Lung (tissue), 12 donors: Measurements from ENCODE around the gene FOXI1. TPM values are rescaled to one million over a fixed set of nuclear protein-coding genes. Genes with fewer than 3 reads are reported as not detected.

Source experiments
- ATAC-seq: fragments of 200-7000 bp; cut with Tn5 transposase; one replicate; pipeline ENCODE4 v1.9.1; 2020; ENCODE audit warnings: moderate number of reproducible peaks; ENCODE audit not compliant: insufficient read depth, low FRiP score
- DNase-seq, 3 donors: peaks; one replicate each; pipeline ENCODE4 v3.0.0-alpha.2; 2013 to 2017
- H3K27ac ChIP-seq, 2 donors: one replicate each; pipeline ENCODE4 v1.5.1; 2013; ENCODE audit warnings: mild to moderate bottlenecking in 2 of 2, moderate library complexity in 2 of 2, control low read depth in 1 of 2, inconsistent platforms in 1 of 2, low read depth in 1 of 2, low read length in 1 of 2
- H3K27me3 ChIP-seq, 3 donors: one replicate each; pipeline ENCODE4 v1.5.1; 2013; ENCODE audit warnings: low read length in 2 of 3; ENCODE audit not compliant: control insufficient read depth in 3 of 3, insufficient read depth in 3 of 3
- H3K36me3 ChIP-seq, 4 donors: one replicate each; pipeline ENCODE4 v1.5.1; 2013; ENCODE audit warnings: low read length in 4 of 4, mild to moderate bottlenecking in 1 of 4, moderate library complexity in 1 of 4; ENCODE audit not compliant: control insufficient read depth in 4 of 4, insufficient read depth in 4 of 4
- H3K4me1 ChIP-seq, 5 donors: one replicate each; pipeline ENCODE4 v1.5.1; 2013; ENCODE audit warnings: low read length in 5 of 5, mild to moderate bottlenecking in 2 of 5, moderate library complexity in 1 of 5; ENCODE audit not compliant: control insufficient read depth in 5 of 5, insufficient read depth in 5 of 5
- H3K4me3 ChIP-seq: one replicate; pipeline ENCODE4 v1.5.1; 2013; ENCODE audit warnings: mild to moderate bottlenecking, control low read depth, moderate library complexity
- H3K9ac ChIP-seq, 2 donors: one replicate each; pipeline ENCODE4 v1.5.1; 2013; ENCODE audit warnings: low read length in 2 of 2, control low read depth in 1 of 2; ENCODE audit not compliant: insufficient read depth in 1 of 2
- H3K9me3 ChIP-seq, 4 donors: one replicate each; pipeline ENCODE4 v1.5.1; 2013; ENCODE audit warnings: low read length in 3 of 4, mild to moderate bottlenecking in 1 of 4, moderate library complexity in 1 of 4; ENCODE audit not compliant: control insufficient read depth in 4 of 4, insufficient read depth in 3 of 4
- WGBS, 2 donors: extraction: QIAGEN DNeasy Blood & Tissue Kit; methylation state at CpG; one replicate each; pipeline ENCODE4 v1.1.7; 2013; 5-methylcytosine and 5-hydroxymethylcytosine counted together
- polyA plus RNA-seq, 2 donors: library from polyadenylated mRNA; stranded (reverse); fragments of 200-250 nt; gene quantifications; one replicate each; pipeline ENCODE4 v1.2.1, GENCODE V29; 2013
- total RNA-seq, 2 donors: library from RNA; depleted of rRNA in 1 of 2; stranded (reverse); fragments of >200 nt in 1 of 2; gene quantifications; one replicate each; pipeline ENCODE4 v1.2.1, GENCODE V29; 2014 to 2021
- TF ChIP-seq, protein P1 (sequence below): IDR thresholded peaks from 2 replicates; pipeline ENCODE4 v1.5.1; 2012; ENCODE audit warnings: mild to moderate bottlenecking; ENCODE audit errors: control extremely low read depth, extremely low read depth
- donor health status: control.
- donor health status: control.
- donor health status: Bipolar disorder and iron deficiency.
- donor health status: healthy.
- donor health status: DM: yes; HTN: yes; CAD: no.

Gene FOXI1
- total and polyA plus RNA-seq, 4 donors, result 0.05 to 0.10 TPM; not detected in 2

DNA sequence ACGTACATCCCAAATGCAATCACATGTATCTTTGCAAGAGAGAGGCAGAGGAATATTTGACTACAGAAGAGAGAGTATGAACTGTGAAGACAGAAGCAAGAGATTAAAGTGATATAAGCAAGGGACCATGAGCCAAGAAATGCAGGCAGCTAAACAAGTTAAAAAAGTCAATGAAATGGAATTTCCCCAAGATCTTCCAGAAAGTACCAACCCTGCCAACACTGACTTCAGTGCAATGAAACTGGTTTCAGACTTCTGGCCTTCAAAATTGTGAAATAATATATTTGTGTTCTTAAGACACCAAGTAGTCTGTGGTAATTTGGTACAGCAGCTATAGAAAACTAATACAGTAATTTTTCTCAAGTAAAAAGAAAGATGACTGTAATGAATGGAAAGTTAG lies 20.9 kb downstream of the FOXI1 start:
- Histone ChIP-seq H3K9ac (no peak overlapping the region), H3K9me3 (peaks cover 0 to 5% (median 3%) of the 10 kb centered on the region in 4 donors), H3K4me3 (no peak overlapping the region), H3K27me3 (no peaks in the 10 kb centered on the region), H3K36me3 (no peaks in the 10 kb centered on the region), H3K27ac (no peak overlapping the region), H3K4me1 (no peaks in the 10 kb centered on the region)
- TF ChIP-seq, protein P1, sequence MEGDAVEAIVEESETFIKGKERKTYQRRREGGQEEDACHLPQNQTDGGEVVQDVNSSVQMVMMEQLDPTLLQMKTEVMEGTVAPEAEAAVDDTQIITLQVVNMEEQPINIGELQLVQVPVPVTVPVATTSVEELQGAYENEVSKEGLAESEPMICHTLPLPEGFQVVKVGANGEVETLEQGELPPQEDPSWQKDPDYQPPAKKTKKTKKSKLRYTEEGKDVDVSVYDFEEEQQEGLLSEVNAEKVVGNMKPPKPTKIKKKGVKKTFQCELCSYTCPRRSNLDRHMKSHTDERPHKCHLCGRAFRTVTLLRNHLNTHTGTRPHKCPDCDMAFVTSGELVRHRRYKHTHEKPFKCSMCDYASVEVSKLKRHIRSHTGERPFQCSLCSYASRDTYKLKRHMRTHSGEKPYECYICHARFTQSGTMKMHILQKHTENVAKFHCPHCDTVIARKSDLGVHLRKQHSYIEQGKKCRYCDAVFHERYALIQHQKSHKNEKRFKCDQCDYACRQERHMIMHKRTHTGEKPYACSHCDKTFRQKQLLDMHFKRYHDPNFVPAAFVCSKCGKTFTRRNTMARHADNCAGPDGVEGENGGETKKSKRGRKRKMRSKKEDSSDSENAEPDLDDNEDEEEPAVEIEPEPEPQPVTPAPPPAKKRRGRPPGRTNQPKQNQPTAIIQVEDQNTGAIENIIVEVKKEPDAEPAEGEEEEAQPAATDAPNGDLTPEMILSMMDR, result no peak
- no peak for DNase-seq
- 86 to 92% methylated on average over 1 of the region's 1 CpG for WGBS, 2 donors
- no peak for ATAC-seq

DNA sequence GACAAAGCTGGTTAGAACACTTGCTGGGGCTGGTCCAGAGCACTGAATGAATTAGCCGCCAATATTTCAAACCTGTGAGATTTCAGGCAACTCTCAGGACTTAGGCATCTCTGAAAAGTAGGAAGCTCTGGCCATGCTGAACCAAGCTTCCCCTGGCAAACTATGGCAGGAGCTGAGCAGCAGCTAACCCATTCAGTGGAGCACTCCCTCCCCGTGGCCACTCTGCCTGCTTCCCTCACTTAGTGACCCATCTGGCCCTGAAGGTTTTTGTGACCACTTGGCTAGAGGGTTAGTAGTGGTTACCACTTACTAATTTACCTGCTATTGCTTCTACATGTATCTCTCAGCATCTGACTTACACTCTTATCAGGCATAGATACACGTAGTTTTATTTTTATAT lies 25.5 kb downstream of the FOXI1 start:
- TF ChIP-seq, protein P1, result no peak
- no peak overlapping the region for H3K4me3 ChIP-seq
- no peaks in the 10 kb centered on the region for H3K27me3 ChIP-seq
- H3K27ac ChIP-seq, result no peak overlapping the region
- 80 to 90% methylated on average over 3 of the region's 3 CpGs for WGBS, 2 donors
- H3K4me1 ChIP-seq, result no peaks in the 10 kb centered on the region
- no peak for DNase-seq
- H3K9me3 ChIP-seq, result peaks cover 0 to 9% (median 0%) of the 10 kb centered on the region in 4 donors
- ATAC-seq, result no peak
- no peaks in the 10 kb centered on the region for H3K36me3 ChIP-seq
- H3K9ac ChIP-seq, result no peak overlapping the region

DNA sequence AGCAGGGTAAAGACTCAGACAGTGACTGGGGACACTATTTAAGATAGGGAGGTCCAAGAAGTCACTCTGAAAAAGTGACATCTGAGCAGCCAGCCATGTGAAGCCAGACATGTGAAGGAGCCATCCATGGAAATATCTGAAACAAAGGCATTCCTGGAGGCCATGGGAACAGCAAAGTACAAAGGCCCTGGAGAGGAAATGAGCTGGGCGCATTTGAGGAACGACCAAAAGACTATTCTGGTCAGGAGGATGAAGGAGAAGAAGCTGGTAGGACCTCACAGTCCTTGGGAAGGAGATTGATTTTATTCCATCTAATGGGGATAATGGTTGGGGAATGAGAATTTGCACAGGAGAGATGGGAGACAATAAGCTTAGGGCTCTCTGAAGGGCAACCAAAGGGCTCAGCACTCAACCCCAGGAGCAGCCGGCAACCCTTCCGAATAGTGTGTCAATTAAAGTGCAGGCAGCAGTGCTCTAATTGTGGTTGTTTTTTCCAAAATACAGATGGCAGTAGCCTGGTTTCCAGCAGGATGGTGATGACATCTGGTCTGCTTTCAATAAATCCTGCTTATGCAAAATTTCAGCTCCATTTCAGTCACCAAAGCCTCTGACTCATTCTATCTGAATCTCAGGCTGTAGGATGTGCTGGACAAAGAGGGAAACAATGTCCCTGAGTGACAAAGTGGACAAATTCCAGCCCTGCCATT lies 26.7 kb downstream of the FOXI1 start:
- Histone ChIP-seq H3K27me3 (no peaks in the 10 kb centered on the region), H3K27ac (no peak overlapping the region), H3K4me3 (no peak overlapping the region), H3K9ac (no peak overlapping the region), H3K4me1 (no peaks in the 10 kb centered on the region), H3K36me3 (no peaks in the 10 kb centered on the region), H3K9me3 (peaks cover 0 to 4% (median 0%) of the 10 kb centered on the region in 4 donors)
- no peak for ATAC-seq
- no peak for DNase-seq
- 70 to 71% methylated on average over 4 of the region's 4 CpGs for WGBS, 2 donors
- TF ChIP-seq, protein P1, result no peak

DNA sequence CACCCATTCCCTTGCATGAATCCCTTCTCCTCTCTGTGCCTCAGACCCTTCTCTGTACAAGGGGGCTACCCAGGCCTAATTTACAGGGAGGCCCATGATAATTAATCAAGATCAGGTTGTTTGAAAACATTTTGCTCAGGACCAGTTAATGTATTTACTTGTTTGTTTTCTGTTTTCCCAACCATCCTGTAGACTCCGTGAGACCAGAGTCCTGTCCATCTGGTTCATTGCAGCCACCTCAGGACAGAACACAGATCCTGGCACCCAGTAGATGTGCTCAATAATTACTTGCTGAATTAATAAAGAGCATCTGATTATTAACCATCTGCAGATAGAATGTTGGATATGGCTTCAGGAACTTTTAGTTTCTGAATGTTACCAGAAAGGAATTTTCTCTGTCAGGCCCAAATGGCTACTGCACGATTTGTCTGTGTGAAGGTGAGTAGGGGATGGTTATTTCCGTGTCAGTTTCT lies 27.3 kb downstream of the FOXI1 start:
- no peaks in the 10 kb centered on the region for H3K4me1 ChIP-seq
- no peak for DNase-seq
- peaks cover 0 to 4% (median 0%) of the 10 kb centered on the region in 4 donors for H3K9me3 ChIP-seq
- TF ChIP-seq, protein P1, result no peak
- no peak overlapping the region for H3K27ac ChIP-seq
- H3K9ac ChIP-seq, result no peak overlapping the region
- no peak for ATAC-seq
- no peaks in the 10 kb centered on the region for H3K36me3 ChIP-seq
- no peaks in the 10 kb centered on the region for H3K27me3 ChIP-seq
- H3K4me3 ChIP-seq, result no peak overlapping the region
- 77 to 92% methylated on average over 3 of the region's 3 CpGs for WGBS, 2 donors
